Testis (tissue), 2 donors: ENCODE results near the gene IGSF8.

ENCODE experiments used
- POLR2A ChIP-seq: fragments of 450-650 bp; IDR thresholded peaks from one replicate; pipeline ENCODE4 v1.6.1; 2017; ENCODE audit warnings: antibody characterized with exemption, mild to moderate bottlenecking, moderate library complexity
- TF ChIP-seq, protein P1 (sequence below), 3 experiments: fragments of 450-650 bp in 2 of 3; fragments of 200-600 bp in 1 of 3; sonication (generic) in 1 of 3; IDR thresholded peaks; one replicate each; pipeline ENCODE4 v1.5.1; 2016 to 2019; ENCODE audit warnings: antibody characterized with exemption in 3 of 3, mild to moderate bottlenecking in 2 of 3, moderate library complexity in 1 of 3

DNA sequence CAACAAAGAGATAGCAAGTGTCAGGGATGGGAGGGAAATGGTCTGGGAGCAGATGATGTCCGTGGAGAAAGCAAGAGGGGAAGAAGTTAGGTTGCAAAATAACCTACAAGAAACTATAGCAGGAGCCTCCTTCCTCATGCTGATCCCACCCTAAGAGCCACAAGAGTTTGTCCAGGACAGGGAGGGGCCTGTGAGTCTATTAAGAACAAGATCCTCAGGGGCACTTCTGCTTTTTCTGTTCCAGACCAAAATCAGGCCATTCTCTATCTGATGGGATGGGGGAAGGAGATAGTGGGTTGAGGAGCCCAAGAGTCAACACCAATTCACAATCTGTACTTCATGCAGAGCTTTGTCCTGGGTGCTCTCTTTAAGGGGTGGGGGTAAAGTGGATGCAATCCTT lies 45.3 kb upstream of the IGSF8 start:
- no peak for TF ChIP-seq POLR2A
- TF ChIP-seq, protein P1, sequence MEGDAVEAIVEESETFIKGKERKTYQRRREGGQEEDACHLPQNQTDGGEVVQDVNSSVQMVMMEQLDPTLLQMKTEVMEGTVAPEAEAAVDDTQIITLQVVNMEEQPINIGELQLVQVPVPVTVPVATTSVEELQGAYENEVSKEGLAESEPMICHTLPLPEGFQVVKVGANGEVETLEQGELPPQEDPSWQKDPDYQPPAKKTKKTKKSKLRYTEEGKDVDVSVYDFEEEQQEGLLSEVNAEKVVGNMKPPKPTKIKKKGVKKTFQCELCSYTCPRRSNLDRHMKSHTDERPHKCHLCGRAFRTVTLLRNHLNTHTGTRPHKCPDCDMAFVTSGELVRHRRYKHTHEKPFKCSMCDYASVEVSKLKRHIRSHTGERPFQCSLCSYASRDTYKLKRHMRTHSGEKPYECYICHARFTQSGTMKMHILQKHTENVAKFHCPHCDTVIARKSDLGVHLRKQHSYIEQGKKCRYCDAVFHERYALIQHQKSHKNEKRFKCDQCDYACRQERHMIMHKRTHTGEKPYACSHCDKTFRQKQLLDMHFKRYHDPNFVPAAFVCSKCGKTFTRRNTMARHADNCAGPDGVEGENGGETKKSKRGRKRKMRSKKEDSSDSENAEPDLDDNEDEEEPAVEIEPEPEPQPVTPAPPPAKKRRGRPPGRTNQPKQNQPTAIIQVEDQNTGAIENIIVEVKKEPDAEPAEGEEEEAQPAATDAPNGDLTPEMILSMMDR (IDR thresholded peaks at IDR 0.05), result no peak
